ENCODE measurements around the gene ZNF775.

- TF ChIP-seq, protein P1, sequence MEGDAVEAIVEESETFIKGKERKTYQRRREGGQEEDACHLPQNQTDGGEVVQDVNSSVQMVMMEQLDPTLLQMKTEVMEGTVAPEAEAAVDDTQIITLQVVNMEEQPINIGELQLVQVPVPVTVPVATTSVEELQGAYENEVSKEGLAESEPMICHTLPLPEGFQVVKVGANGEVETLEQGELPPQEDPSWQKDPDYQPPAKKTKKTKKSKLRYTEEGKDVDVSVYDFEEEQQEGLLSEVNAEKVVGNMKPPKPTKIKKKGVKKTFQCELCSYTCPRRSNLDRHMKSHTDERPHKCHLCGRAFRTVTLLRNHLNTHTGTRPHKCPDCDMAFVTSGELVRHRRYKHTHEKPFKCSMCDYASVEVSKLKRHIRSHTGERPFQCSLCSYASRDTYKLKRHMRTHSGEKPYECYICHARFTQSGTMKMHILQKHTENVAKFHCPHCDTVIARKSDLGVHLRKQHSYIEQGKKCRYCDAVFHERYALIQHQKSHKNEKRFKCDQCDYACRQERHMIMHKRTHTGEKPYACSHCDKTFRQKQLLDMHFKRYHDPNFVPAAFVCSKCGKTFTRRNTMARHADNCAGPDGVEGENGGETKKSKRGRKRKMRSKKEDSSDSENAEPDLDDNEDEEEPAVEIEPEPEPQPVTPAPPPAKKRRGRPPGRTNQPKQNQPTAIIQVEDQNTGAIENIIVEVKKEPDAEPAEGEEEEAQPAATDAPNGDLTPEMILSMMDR (conservative IDR thresholded peaks at IDR 0.05 in 1 of 2, IDR thresholded peaks at IDR 0.05 in 1 of 2; ENCODE audit: extremely low read depth in 1 of 2, insufficient read depth in 1 of 2, low read depth in 1 of 2, low read length in 2 of 2), result no peak
- TF ChIP-seq EZH2 (IDR thresholded peaks at IDR 0.05; ENCODE audit: borderline replicate concordance, low read length), result no peak
These were observed 54.1 kb downstream of the ZNF775 start for GRCh38 chr7:150432915-150433892.
